K562 (cell line): ENCODE data around the gene CRACR2B. TPM values are rescaled to one million over a fixed set of nuclear protein-coding genes. Genes with fewer than 3 reads are reported as not detected.

Experiments used
- ATAC-seq: fragments of 200-7000 bp; cut with Tn5 transposase; 3 replicates; pipeline ENCODE4 v1.9.1; 2020; ENCODE audit warnings: moderate library complexity
- BruUV-seq: library from RNA; stranded (reverse); fragments of 400-500 nt; replicated peaks from 2 replicates; lab custom pipeline; 2021; lab: Mats Ljungman, UMichigan
- CTCF ChIA-PET: fragments of 300-600 bp; formaldehyde crosslinking; extraction: SDS; loops from one replicate; lab custom pipeline; 2021; ENCODE audit warnings: low intra/inter-chr PET ratio; lab: Yijun Ruan, JAX
- POLR2A ChIA-PET: fragments of 300-600, 350-650 bp; sonication (Branson Sonifier 250); formaldehyde crosslinking; extraction: SDS; loops from one replicate; lab custom pipeline; 2021; ENCODE audit warnings: antibody characterized with exemption, inconsistent platforms; lab: Yijun Ruan, JAX
- DNase-seq, 4 experiments: peaks; one replicate each; pipeline versions ENCODE4 v3.0.0 to v3.0.0-alpha.2; 2011 to 2018; ENCODE audit warnings: low spot score in 3 of 4, mixed read lengths in 3 of 4; ENCODE audit errors: extremely low read depth in 1 of 4
- FAIRE-seq: peaks from 2 replicates; lab custom pipeline; 2011; peaks lifted over from hg19 to GRCh38; lab: Jason Lieb, UNC
- H2AFZ ChIP-seq: 2 replicates; pipeline ENCODE4 v1.6.0; 2011; ENCODE audit warnings: low read depth, low read length, control low read depth, inconsistent platforms
- H3K27ac ChIP-seq: fragments of 200-600 bp; 3 replicates; pipeline ENCODE4 v1.8.0; 2011; ENCODE audit warnings: low read depth, mild to moderate bottlenecking, control low read depth, inconsistent platforms, low read length, moderate library complexity, mixed read lengths; ENCODE audit errors: extremely low read depth
- H3K27me3 ChIP-seq, 2 experiments: fragments of 300-600 bp in 1 of 2; 2 replicates in 1 of 2; 3 replicates in 1 of 2; pipeline versions ENCODE4 v1.6.0 to v1.8.0; 2011; ENCODE audit warnings: inconsistent platforms in 2 of 2, low read length in 2 of 2, mild to moderate bottlenecking in 1 of 2, mixed read lengths in 1 of 2, moderate library complexity in 1 of 2; ENCODE audit not compliant: control insufficient read depth in 2 of 2, insufficient read depth in 2 of 2
- H3K36me3 ChIP-seq: fragments of 300-600 bp; 3 replicates; pipeline ENCODE4 v1.8.0; 2011; ENCODE audit warnings: mild to moderate bottlenecking, low read length, inconsistent platforms; ENCODE audit not compliant: control insufficient read depth, insufficient read depth
- H3K4me1 ChIP-seq, 2 experiments: fragments of 200-600 bp in 1 of 2; replicated peaks in 1 of 2; 2 replicates in 1 of 2; 3 replicates in 1 of 2; pipeline versions ENCODE4 v1.5.1 to v1.8.0; 2011; ENCODE audit warnings: inconsistent platforms in 2 of 2, low read length in 2 of 2, mild to moderate bottlenecking in 1 of 2, mixed read lengths in 1 of 2, moderate library complexity in 1 of 2; ENCODE audit not compliant: control insufficient read depth in 2 of 2, insufficient read depth in 2 of 2
- H3K4me2 ChIP-seq: 2 replicates; pipeline ENCODE4 v1.6.1; 2011; ENCODE audit warnings: low read length, control low read depth, inconsistent platforms, mixed read lengths; ENCODE audit not compliant: insufficient read depth
- H3K4me3 ChIP-seq: fragments of 200-600 bp; sonication (generic), shearing (Covaris generic); 2 replicates; pipeline ENCODE4 v1.5.1; 2016; ENCODE audit warnings: control low read depth, inconsistent platforms
- H3K79me2 ChIP-seq: fragments of 200-600 bp; 3 replicates; pipeline ENCODE4 v1.8.0; 2011; ENCODE audit warnings: low read length, inconsistent platforms; ENCODE audit not compliant: control insufficient read depth, insufficient read depth
- H3K9ac ChIP-seq, 2 experiments: 2 replicates each; pipeline versions ENCODE4 v1.6.0 to v1.6.1; 2011; ENCODE audit warnings: low read depth in 2 of 2, low read length in 2 of 2, control low read depth in 1 of 2, inconsistent platforms in 1 of 2, mild to moderate bottlenecking in 1 of 2, mixed read lengths in 1 of 2; ENCODE audit not compliant: insufficient read depth in 1 of 2
- H3K9me1 ChIP-seq: one replicate; pipeline ENCODE4 v1.6.0; 2011; ENCODE audit warnings: inconsistent platforms, mild to moderate bottlenecking, low read length, moderate library complexity; ENCODE audit not compliant: control insufficient read depth, insufficient read depth
- H3K9me3 ChIP-seq: replicated peaks from 2 replicates; pipeline ENCODE4 v1.5.1; 2011; ENCODE audit warnings: low read depth, low read length, inconsistent platforms; ENCODE audit not compliant: control insufficient read depth, insufficient read depth
- H4K20me1 ChIP-seq: replicated peaks from 2 replicates; pipeline ENCODE4 v1.6.1; 2011; ENCODE audit warnings: low read length, inconsistent platforms, mixed read lengths; ENCODE audit not compliant: control insufficient read depth, insufficient read depth
- BDP1 ChIP-seq: IDR thresholded peaks from 3 replicates; pipeline ENCODE4 v1.6.1; 2011; ENCODE audit not compliant: insufficient read length, insufficient read depth
- DNMT1 ChIP-seq: fragments of 450-650 bp; IDR thresholded peaks from 2 replicates; pipeline ENCODE4 v1.6.1; 2016; ENCODE audit warnings: antibody characterized with exemption, mild to moderate bottlenecking
- ELF2 ChIP-seq: fragments of 250-450 bp; sonication (Bioruptor Pico); IDR thresholded peaks from 2 replicates; pipeline ENCODE4 v1.5.0; 2021; ENCODE audit warnings: mild to moderate bottlenecking
- EP400 ChIP-seq: fragments of 450-650 bp; IDR thresholded peaks from 2 replicates; pipeline ENCODE4 v1.6.1; 2017; ENCODE audit warnings: antibody characterized with exemption, mild to moderate bottlenecking, moderate library complexity
- HDAC1 ChIP-seq, 2 experiments: fragments of 450-650 bp; IDR thresholded peaks; 2 replicates each; pipeline ENCODE4 v1.6.1; 2016 to 2017; ENCODE audit warnings: inconsistent platforms in 1 of 2, mild to moderate bottlenecking in 1 of 2, moderate library complexity in 1 of 2
- HSF4 ChIP-seq: fragments of 250-450 bp; sonication (Bioruptor Pico); IDR thresholded peaks from 2 replicates; pipeline ENCODE4 v2.1.2; 2022; ENCODE audit warnings: mild to moderate bottlenecking, moderate library complexity, borderline replicate concordance
- LCOR ChIP-seq: sonication (generic); formaldehyde crosslinking; IDR thresholded peaks from 2 replicates; pipeline ENCODE4 v1.8.0; 2022; ENCODE audit warnings: mild to moderate bottlenecking, missing genetic modification reagents
- MTA2 ChIP-seq: fragments of 450-650 bp; IDR thresholded peaks from 2 replicates; pipeline ENCODE4 v1.6.1; 2016; ENCODE audit warnings: low read depth
- NCOR1 ChIP-seq: fragments of 450-650 bp; IDR thresholded peaks from 2 replicates; pipeline ENCODE4 v1.6.1; 2016; ENCODE audit warnings: mild to moderate bottlenecking, moderate library complexity
- NR2C1 ChIP-seq, 2 experiments: fragments of 450-650 bp; IDR thresholded peaks; 2 replicates each; pipeline ENCODE4 v1.6.1; 2017; ENCODE audit warnings: mild to moderate bottlenecking in 2 of 2, antibody characterized with exemption in 1 of 2, inconsistent platforms in 1 of 2, missing compliant biosample characterization in 1 of 2, missing genetic modification characterization in 1 of 2
- RBFOX2 ChIP-seq: fragments of 200-400 bp; formaldehyde crosslinking; IDR thresholded peaks from 2 replicates; pipeline ENCODE4 v1.6.1; 2017; ENCODE audit warnings: low read depth, mild to moderate bottlenecking, low read length, moderate library complexity
- SIX5 ChIP-seq, 2 experiments: IDR thresholded peaks; 2 replicates each; pipeline ENCODE4 v1.6.1; 2011; ENCODE audit warnings: low read length in 2 of 2, borderline replicate concordance in 1 of 2, low read depth in 1 of 2, mild to moderate bottlenecking in 1 of 2, moderate library complexity in 1 of 2; ENCODE audit not compliant: insufficient read depth in 1 of 2
- SUPT5H ChIP-seq: fragments of 450-650 bp; IDR thresholded peaks from 2 replicates; pipeline ENCODE4 v1.6.1; 2016
- ZNF146 ChIP-seq: IDR thresholded peaks from one replicate; pipeline ENCODE4 v1.6.1; 2018; ENCODE audit warnings: missing compliant biosample characterization; ENCODE audit not compliant: unreplicated experiment
- ZNF699 ChIP-seq: fragments of 250-450 bp; sonication (Bioruptor Pico); IDR thresholded peaks from 2 replicates; pipeline ENCODE4 v1.8.0; 2021; ENCODE audit warnings: mild to moderate bottlenecking, moderate library complexity; ENCODE audit not compliant: insufficient replicate concordance
- WGBS: fragments of 100-300 bp; shearing (Covaris generic); methylation state at CpG from one replicate; pipeline ENCODE4 v1.1.6; 2016; ENCODE audit warnings: low coverage, mixed read lengths; ENCODE audit not compliant: insufficient coverage; ENCODE audit errors: missing lambda C conversion rate; 5-methylcytosine and 5-hydroxymethylcytosine counted together
- in situ Hi-C: fragments of 300-500 bp; cut with MboI; formaldehyde crosslinking; loops from 4 replicates; pipeline ENCODE4 v1.15.0; 2018; ENCODE audit warnings: inconsistent platforms, mixed read lengths
- intact Hi-C: fragments of 100-400 bp; cut with micrococcal nuclease; formaldehyde crosslinking; loops from 2 replicates; pipeline ENCODE4 v1.14.2; 2022
- polyA plus RNA-seq, 8 experiments: library from polyadenylated mRNA; depleted of rRNA in 4 of 8; stranded (reverse) in 5 of 8; unstranded in 3 of 8; fragments of >200 nt; fragmentation: Nextera tagmentation in 2 of 8; fragmentation: Illumina TruSeq in 1 of 8; extraction: Ambion mirVana in 2 of 8; extraction: Trizol in 1 of 8; gene quantifications; 2 replicates each; pipeline versions ENCODE4 v1.2.1 to v1.2.3, GENCODE V29; 2011 to 2014; ENCODE audit warnings: inconsistent platforms in 1 of 8, missing spikeins in 1 of 8
- total RNA-seq, 7 experiments: library from RNA; depleted of rRNA in 6 of 7; stranded (reverse); fragments of >200 nt in 6 of 7; fragmentation: Illumina TruSeq in 2 of 7; extraction: Trizol in 2 of 7; gene quantifications; 2 replicates each; pipeline versions ENCODE4 v1.2.1 to v1.2.3, GENCODE V29; 2011 to 2021; ENCODE audit warnings: low replicate concordance in 1 of 7
- TF ChIP-seq, protein P1 (sequence below): sonication (generic); formaldehyde crosslinking; IDR thresholded peaks from 2 replicates; pipeline ENCODE4 v1.8.0; 2022; ENCODE audit warnings: mild to moderate bottlenecking, missing genetic modification reagents
- TF ChIP-seq, protein P2 (sequence below): fragments of 450-650 bp; IDR thresholded peaks from 2 replicates; pipeline ENCODE4 v1.6.1; 2016; ENCODE audit warnings: antibody characterized with exemption

Gene CRACR2B
- total and polyA plus RNA-seq, 9 of the 15 experiments (the other 6 are each of a cell fraction or from before 2014, with no cell fraction given), result 0.10 to 51.0 (median 6.0) TPM

DNA sequence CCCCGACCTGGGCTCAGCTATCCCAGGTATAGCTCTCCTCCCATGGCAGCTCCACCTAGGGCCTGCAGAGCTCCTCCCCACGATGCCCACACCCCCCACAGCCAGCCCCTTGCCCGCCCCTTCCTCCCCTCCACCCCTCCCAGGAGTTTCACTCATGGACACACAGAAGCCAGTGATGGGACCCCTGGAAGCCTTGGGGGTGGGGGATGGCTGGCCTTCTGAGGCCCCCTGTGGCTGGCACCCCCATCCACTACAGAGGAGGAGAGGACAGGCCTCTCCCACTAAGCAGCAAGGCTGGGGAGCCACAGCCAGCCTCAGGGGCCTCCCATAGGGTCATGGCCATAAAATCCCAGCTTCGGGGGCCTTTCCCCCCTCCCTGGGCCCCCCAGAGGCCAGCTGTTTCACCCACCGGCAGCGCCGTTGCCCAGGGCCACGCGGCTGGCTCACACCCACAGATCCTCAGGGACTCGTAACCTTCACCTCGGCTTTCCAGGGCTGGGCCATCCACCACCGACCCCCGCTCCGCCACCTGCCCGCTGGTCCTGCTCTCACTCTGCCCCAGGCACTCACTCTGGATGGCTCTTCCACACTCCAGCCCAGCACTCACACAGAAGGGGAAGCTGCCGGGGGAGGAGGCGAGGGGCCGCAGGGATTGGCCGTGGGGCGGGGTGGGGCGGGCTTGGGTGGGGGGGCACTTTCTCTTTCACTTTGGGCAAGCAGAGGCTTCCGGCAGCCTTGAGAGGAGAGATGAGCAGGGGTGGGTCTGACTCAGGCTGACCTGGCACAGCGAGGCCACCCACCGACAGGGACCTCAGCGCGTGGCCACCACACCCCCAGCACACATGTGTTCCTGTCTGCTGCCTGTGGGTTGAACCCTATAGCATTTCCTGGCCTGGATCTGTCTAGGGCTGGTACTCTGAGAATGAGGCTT lies 31.8 kb upstream of the CRACR2B start (continued):
- TF ChIP-seq DNMT1 (no peak), RBFOX2 (peak; percentile 44; the same call in 1 of the 2 replicates), HDAC1 (IDR thresholded peaks at IDR 0.05) (peak in 1 of 2 experiments; percentile 54; a peak in 2 of 4 replicates), BDP1 (no peak)

DNA sequence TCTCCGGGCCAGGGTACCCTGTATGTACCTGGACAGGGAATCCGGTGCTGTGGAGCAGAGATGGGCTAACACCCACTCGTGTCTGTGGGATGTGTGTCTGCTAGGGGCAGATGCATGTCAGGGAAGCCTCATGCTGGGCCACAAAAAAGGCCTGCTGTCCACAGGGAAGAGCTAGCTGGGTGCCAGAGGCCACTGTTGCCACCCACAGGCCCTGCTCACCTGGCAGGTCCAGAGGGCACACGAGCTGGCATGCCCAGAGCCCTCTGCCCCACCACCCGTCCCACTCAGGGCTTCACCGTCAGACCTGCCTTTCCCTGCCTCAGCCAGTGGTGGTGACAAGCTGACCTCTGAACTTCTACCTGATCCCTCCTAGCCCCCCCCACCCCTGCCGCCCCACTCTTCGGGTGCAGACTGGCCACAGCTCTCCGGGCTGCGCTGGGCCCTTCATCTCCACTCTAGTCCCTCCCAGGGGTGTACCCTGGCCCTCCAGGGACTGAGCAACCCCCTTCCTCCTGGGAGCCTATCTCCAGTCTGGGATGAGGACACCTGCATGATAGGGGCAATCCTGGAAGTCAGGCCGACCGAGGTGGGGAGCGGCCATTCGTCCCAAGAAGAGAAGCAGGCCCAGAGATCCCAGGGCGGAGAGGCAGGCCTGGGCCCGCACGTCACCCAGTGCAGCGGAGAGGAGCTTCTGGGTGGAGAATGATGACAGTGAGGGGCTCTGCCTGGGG lies 31.0 kb upstream of the CRACR2B start:
- BruUV-seq, result no TSS peak
- peaks cover 51% of the 10 kb centered on the region; the same call in 1 of the 3 replicates for H3K36me3 ChIP-seq
- ChIA-PET POLR2A (interaction anchor here (0.6 to 2.2 kb wide), 13 partner anchors 8 to 239 kb away, joined by 3 to 26 read pairs (median 3); partner anchors contain the start of genes RPLP2 and TALDO1), CTCF (interaction anchor here (2.4 kb wide), 1 partner anchor 68 kb away, joined by 10 read pairs; no protein-coding TSS in a partner anchor)
- peaks cover 7 to 91% of the 10 kb centered on the region in 2 experiments for H3K4me1 ChIP-seq
- H3K27me3 ChIP-seq, result no peaks in the 10 kb centered on the region
- peaks cover 26% of the 10 kb centered on the region for H3K79me2 ChIP-seq
- H3K27ac ChIP-seq, result peak overlapping the region; percentile 71
- H4K20me1 ChIP-seq, result no peaks in the 10 kb centered on the region
- in situ Hi-C loops, result no loop called here
- DNase-seq (peak in 3 of 4 experiments; percentile 48 to 61 (median 60)), ATAC-seq (no peak; the same call in 2 of the 3 replicates), FAIRE-seq (no peak)
- H2AFZ ChIP-seq, result peak overlapping the region; percentile 79; the same call in 1 of the 2 replicates
- H3K9me3 ChIP-seq, result no peaks in the 10 kb centered on the region
- H3K9me1 ChIP-seq, result no peaks in the 10 kb centered on the region
- peak overlapping the region; percentile 66 to 95; a peak in 3 of 4 replicates for H3K9ac ChIP-seq
- intact Hi-C loops, result loop anchor here (5.0 to 10.0 kb wide), 2 partner anchors 69 to 232 kb away; partner anchors contain the start of genes LMNTD2 and RASSF7
- 18% methylated on average over 18 of the region's 18 CpGs for WGBS
- peak overlapping the region; percentile 91 for H3K4me2 ChIP-seq
- H3K4me3 ChIP-seq, result peak overlapping the region; percentile 73
- TF ChIP-seq, protein P1, sequence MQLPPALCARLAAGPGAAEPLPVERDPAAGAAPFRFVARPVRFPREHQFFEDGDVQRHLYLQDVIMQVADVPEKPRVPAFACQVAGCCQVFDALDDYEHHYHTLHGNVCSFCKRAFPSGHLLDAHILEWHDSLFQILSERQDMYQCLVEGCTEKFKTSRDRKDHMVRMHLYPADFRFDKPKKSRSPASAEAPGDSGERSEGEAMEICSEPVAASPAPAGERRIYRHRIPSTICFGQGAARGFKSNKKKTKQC (CRISPR knock-in tag), result no peak
- TF ChIP-seq LCOR (CRISPR knock-in tag), result no peak
- no peak for TF ChIP-seq EP400
- TF ChIP-seq, protein P2, sequence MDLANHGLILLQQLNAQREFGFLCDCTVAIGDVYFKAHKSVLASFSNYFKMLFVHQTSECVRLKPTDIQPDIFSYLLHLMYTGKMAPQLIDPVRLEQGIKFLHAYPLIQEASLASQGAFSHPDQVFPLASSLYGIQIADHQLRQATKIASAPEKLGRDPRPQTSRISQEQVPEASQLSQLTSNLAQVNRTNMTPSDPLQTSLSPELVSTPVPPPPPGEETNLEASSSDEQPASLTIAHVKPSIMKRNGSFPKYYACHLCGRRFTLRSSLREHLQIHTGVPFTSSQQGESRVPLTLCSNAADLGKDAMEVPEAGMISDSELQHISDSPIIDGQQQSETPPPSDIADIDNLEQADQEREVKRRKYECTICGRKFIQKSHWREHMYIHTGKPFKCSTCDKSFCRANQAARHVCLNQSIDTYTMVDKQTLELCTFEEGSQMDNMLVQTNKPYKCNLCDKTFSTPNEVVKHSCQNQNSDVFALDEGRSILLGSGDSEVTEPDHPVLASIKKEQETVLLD, result peak; percentile 56; the same call in 1 of the 2 replicates
- TF ChIP-seq MTA2, result no peak
- no peak for TF ChIP-seq SIX5 (IDR thresholded peaks at IDR 0.05; ENCODE audit: borderline replicate concordance in 1 of 2, insufficient read depth in 1 of 2, low read depth in 1 of 2, low read length in 2 of 2)
- no peak for TF ChIP-seq ZNF146 (CRISPR knock-in tag)
- 0 out of 2 replicates have a peak, but pooled peaks have one; percentile 4 for TF ChIP-seq SUPT5H
- no peak for TF ChIP-seq ELF2 (CRISPR knock-in tag)
- TF ChIP-seq NCOR1, result no peak
- TF ChIP-seq HSF4, result no peak
- no peak for TF ChIP-seq ZNF699 (CRISPR knock-in tag)
- TF ChIP-seq NR2C1 (IDR thresholded peaks at IDR 0.05), result peak; percentile 70
- peak; percentile 46 for TF ChIP-seq NR2C1 (tag; IDR thresholded peaks at IDR 0.05)
